OCI-LY3 (cell line): ENCODE results near the gene SHROOM3.

Source experiments
- EZH2phosphoT487 ChIP-seq: fragments of 200-600 bp; shearing (Covaris generic); IDR thresholded peaks from 2 replicates; pipeline ENCODE4 v1.6.1; 2018; ENCODE audit warnings: antibody characterized with exemption, mixed run types, low read depth
- TF ChIP-seq, protein P1 (sequence below): fragments of 200-600, 300-600 bp; sonication (generic); IDR thresholded peaks from 2 replicates; pipeline ENCODE4 v1.5.1; 2014; ENCODE audit warnings: antibody characterized with exemption, low read length, low read depth

- TF ChIP-seq, protein P1, sequence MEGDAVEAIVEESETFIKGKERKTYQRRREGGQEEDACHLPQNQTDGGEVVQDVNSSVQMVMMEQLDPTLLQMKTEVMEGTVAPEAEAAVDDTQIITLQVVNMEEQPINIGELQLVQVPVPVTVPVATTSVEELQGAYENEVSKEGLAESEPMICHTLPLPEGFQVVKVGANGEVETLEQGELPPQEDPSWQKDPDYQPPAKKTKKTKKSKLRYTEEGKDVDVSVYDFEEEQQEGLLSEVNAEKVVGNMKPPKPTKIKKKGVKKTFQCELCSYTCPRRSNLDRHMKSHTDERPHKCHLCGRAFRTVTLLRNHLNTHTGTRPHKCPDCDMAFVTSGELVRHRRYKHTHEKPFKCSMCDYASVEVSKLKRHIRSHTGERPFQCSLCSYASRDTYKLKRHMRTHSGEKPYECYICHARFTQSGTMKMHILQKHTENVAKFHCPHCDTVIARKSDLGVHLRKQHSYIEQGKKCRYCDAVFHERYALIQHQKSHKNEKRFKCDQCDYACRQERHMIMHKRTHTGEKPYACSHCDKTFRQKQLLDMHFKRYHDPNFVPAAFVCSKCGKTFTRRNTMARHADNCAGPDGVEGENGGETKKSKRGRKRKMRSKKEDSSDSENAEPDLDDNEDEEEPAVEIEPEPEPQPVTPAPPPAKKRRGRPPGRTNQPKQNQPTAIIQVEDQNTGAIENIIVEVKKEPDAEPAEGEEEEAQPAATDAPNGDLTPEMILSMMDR, result no peak
- no peak for TF ChIP-seq EZH2phosphoT487
Observed at GRCh38 chr4:76767983-76768382, 333.0 kb downstream of the SHROOM3 start.
